Measurements from ENCODE around the gene PDE4D. TPM values are rescaled to one million over a fixed set of nuclear protein-coding genes. Genes with fewer than 3 reads are reported as not detected.

PDE4D gene
- total and polyA plus RNA-seq, 11 donors: 5.2 to 68.3 (median 42.1) TPM

DNA sequence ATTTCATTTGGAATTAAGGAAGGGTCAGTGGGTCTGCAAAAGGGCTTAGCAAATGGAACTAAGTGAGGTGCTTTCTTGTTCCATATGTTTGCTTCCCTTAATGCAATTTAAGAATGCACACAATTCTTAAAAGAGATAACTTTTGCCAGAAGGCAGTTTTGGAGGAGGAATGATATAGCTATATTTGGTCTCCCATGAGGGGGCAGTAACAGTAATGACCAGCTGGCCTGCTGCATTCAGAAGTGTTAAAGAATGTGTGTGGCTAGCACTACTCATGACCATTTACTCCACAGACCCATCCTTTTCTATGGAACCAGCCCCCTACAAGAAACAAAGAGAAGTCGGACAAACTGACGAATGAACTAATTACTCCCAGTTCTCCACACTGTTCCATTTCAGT is 671.8 kb downstream of the PDE4D start:
- intact Hi-C loops (cut with DNase I): loop anchor here in 5 of 10 donors (5.0 to 10.0 kb wide), 3 partner anchors 51 to 56 kb away; no protein-coding TSS in a partner anchor
- DNase-seq (no peak), ATAC-seq (no peak)
- TF ChIP-seq POLR2A (IDR thresholded peaks at IDR 0.05): no peak
- TF ChIP-seq, protein P1, sequence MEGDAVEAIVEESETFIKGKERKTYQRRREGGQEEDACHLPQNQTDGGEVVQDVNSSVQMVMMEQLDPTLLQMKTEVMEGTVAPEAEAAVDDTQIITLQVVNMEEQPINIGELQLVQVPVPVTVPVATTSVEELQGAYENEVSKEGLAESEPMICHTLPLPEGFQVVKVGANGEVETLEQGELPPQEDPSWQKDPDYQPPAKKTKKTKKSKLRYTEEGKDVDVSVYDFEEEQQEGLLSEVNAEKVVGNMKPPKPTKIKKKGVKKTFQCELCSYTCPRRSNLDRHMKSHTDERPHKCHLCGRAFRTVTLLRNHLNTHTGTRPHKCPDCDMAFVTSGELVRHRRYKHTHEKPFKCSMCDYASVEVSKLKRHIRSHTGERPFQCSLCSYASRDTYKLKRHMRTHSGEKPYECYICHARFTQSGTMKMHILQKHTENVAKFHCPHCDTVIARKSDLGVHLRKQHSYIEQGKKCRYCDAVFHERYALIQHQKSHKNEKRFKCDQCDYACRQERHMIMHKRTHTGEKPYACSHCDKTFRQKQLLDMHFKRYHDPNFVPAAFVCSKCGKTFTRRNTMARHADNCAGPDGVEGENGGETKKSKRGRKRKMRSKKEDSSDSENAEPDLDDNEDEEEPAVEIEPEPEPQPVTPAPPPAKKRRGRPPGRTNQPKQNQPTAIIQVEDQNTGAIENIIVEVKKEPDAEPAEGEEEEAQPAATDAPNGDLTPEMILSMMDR (IDR thresholded peaks at IDR 0.05): peak in 1 of 12 donors; percentile 14
- Histone ChIP-seq H3K4me1 (peaks cover 0 to 32% (median 10%) of the 10 kb centered on the region in 12 donors), H3K27me3 (no peaks in the 10 kb centered on the region), H3K27ac (peak overlapping the region in 3 of 12 donors; percentile 27 to 35 (median 33)), H3K36me3 (no peaks in the 10 kb centered on the region), H3K9me3 (peaks cover 0 to 11% (median 0%) of the 10 kb centered on the region in 12 donors), H3K4me3 (no peak overlapping the region)
- 95 to 99% (median 96%) methylated on average over 2 of the region's 2 CpGs for WGBS, 4 donors

DNA sequence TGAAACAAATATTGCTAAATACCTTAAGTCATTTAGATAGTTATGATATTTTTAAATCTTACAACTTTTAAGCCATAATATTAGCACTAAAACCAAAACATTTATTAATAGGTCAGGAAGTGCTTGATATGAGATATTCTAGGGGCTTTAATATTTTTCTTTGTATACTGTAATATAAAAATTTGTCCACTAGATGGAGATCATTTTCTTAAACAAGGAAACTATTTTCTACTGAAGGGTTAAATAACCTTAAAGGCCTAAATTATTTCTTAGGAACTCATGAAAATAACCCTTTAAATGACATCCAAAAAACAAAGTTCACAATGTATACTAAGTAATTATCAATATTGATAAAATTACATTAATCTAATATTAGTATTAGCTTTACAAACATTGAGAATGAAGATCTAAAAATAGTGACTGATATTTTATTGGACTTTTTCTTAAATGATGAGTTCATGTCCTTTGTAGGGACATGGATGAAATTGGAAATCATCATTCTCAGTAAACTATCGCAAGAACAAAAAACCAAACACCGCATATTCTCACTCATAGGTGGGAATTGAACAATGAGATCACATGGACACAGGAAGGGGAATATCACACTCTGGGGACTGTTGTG is 675.0 kb downstream of the PDE4D start:
- DNase-seq (no peak), ATAC-seq (no peak)
- Histone ChIP-seq H3K36me3 (peaks cover 0 to 18% (median 0%) of the 10 kb centered on the region in 9 donors), H3K27ac (no peak overlapping the region), H3K27me3 (no peaks in the 10 kb centered on the region), H3K9me3 (no peaks in the 10 kb centered on the region), H3K4me3 (no peak overlapping the region), H3K4me1 (peaks cover 0 to 28% (median 9%) of the 10 kb centered on the region in 12 donors)
- intact Hi-C loops (cut with DNase I): loop anchor here in 7 of 10 donors (2.0 to 5.0 kb wide), 4 partner anchors 148 to 154 kb away; no protein-coding TSS in a partner anchor
- TF ChIP-seq POLR2A (IDR thresholded peaks at IDR 0.05): no peak
- TF ChIP-seq, protein P1 (IDR thresholded peaks at IDR 0.05): peak; percentile 35 to 62 (median 48)
- WGBS, 4 donors: 55 to 80% (median 67%) methylated on average over 1 to 2 of the region's 2 CpGs

DNA sequence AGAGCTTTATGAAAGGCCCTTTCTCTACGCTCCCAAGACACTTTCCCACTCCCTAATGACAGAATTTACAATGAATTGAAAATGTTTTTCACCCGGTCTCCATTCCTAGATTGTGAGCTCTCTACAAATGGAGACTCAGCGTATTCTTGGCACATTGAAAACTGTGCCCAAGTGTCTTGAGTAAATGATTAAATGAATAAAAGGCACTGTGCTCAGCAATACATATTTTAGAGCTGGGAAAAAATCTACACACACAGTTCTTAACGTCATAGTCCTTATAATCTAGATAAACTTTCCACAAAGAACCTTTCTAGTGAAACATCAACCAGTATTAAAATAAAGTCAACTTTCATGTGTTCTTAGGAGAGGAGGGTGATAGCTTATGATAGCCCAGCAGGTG is 676.7 kb downstream of the PDE4D start:
- no peak for ATAC-seq
- TF ChIP-seq, protein P1 (IDR thresholded peaks at IDR 0.05): no peak
- TF ChIP-seq POLR2A (IDR thresholded peaks at IDR 0.05): no peak
- intact Hi-C loops (cut with DNase I): loop anchor here in 6 of 10 donors (2.0 to 5.0 kb wide), 3 partner anchors 150 to 155 kb away; no protein-coding TSS in a partner anchor
- WGBS, 4 donors: 86 to 91% (median 87%) methylated on average over 4 of the region's 4 CpGs
- H3K27me3 ChIP-seq: no peaks in the 10 kb centered on the region
- peaks cover 0 to 27% (median 0%) of the 10 kb centered on the region in 9 donors for H3K36me3 ChIP-seq
- no peak overlapping the region for H3K4me3 ChIP-seq
- H3K27ac ChIP-seq: no peak overlapping the region
- no peaks in the 10 kb centered on the region for H3K9me3 ChIP-seq
- H3K4me1 ChIP-seq: peaks cover 0 to 18% (median 0%) of the 10 kb centered on the region in 12 donors
- no peak for DNase-seq

DNA sequence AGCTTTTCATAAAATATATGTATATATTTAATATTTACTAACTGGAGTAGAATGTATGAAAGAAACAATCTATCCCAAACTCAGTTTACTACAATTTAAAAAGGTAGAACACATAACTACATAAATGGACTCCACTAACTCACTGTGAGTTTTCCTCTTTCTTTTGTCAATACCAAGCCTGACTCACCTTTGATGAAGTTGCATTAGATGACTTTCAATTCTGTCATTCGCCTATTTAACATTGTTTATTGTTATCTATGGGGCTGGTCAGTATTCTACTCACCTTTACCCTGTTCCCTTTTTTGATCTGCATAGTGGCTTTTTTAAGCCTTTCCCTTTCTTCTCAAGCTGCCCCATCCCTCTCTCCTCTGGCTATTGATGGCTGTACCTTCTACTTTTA is 680.9 kb downstream of the PDE4D start:
- no peak for TF ChIP-seq POLR2A (IDR thresholded peaks at IDR 0.05)
- TF ChIP-seq, protein P1 (IDR thresholded peaks at IDR 0.05): no peak
- H3K9me3 ChIP-seq: no peaks in the 10 kb centered on the region
- peaks cover 0 to 11% (median 0%) of the 10 kb centered on the region in 12 donors for H3K4me1 ChIP-seq
- intact Hi-C loops (cut with DNase I): loop anchor here in 1 of 10 donors (5.0 kb wide), 1 partner anchor 160 kb away; no protein-coding TSS in a partner anchor
- H3K4me3 ChIP-seq: no peak overlapping the region
- no peaks in the 10 kb centered on the region for H3K27me3 ChIP-seq
- H3K36me3 ChIP-seq: peaks cover 0 to 31% (median 0%) of the 10 kb centered on the region in 9 donors
- H3K27ac ChIP-seq: no peak overlapping the region
- 92 to 96% (median 93%) methylated on average over 1 of the region's 1 CpG for WGBS, 4 donors
- DNase-seq (no peak), ATAC-seq (no peak)

Measured in heart left ventricle (tissue), 16 donors.